Activated T-cell treated with anti-CD3 and anti-CD28 coated beads for 1 hour (primary cell): ENCODE measurements around the gene GRP.

ENCODE experiments used
- DNase-seq: peaks from one replicate; pipeline ENCODE4 v3.0.0-alpha.2; 2020; ENCODE audit warnings: low read depth

Gene GRP

DNA sequence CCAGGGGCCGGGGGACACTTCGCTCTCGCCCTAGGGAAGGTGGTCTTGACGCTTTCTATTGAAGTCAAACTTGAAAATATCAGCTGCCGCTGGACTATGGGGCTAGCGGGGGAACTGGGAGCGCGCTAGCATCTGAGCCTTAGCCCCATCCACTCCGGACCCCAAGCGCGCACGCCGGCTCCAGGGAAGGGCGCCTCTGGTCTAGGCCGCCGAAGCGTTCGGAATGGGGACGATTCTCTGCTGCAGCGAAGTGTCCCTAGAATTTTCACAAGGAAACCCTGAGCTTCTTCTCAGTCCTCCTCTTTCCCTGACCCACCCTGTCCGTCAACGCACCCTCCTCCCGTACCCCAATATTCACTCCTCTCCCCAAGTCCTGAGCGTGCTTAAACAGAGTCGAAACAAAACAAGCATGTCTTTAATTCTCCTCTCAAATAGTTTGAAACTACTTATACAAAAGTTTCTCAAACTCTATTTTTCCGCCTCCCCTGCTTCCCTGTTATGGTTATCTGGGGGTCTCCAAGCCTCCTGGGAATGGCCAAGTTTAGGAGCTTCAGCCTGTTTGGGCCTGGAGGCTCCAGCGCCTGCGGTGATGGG is 48.3 kb downstream of the GRP start:
- no peak for DNase-seq

DNA sequence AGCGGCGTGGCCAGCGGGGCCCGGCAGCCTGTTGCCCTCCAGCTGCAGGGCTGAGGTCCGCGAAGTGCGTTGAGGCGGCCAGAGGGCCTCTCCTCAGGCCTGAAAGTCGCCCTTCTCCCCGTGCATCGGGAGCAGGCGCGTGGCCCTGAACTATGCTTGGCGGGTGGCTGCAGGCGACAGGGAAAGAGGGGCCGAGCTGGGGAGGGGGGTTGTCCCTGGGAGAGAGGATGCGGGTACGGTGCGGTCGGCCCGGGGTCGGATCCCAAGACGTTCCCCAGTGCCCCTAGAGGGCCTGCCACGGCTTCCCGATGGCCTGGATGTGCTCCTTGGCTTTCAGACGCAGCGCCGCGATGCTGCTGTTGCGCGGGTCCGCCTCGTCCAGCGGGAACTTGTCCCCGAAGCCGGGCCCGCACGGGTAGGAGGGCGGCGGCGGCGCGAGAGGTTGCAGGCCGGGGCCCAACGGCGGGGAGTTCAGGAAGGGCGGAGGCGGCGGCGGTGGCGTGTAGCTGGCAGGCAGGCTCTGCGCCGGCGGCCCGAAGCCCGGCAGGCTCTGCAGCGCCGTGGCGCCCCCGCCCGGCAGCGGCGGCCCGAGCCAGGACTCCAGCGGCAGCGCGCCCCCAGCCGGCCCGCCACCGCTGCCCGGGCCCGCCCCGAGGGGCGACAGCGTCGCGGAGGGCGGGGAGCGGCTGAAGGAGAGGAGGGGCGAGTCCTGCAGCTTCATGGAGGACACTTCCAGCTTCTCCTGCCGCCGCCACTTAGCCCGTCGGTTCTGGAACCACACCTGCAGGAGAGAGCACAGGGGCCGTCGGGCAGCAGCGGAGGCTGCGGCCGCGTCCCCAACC is 49.0 kb downstream of the GRP start:
- no peak for DNase-seq

GRCh38 chr18:59269563-59270119 is 49.7 kb downstream of the GRP start:
- DNase-seq: no peak

DNA sequence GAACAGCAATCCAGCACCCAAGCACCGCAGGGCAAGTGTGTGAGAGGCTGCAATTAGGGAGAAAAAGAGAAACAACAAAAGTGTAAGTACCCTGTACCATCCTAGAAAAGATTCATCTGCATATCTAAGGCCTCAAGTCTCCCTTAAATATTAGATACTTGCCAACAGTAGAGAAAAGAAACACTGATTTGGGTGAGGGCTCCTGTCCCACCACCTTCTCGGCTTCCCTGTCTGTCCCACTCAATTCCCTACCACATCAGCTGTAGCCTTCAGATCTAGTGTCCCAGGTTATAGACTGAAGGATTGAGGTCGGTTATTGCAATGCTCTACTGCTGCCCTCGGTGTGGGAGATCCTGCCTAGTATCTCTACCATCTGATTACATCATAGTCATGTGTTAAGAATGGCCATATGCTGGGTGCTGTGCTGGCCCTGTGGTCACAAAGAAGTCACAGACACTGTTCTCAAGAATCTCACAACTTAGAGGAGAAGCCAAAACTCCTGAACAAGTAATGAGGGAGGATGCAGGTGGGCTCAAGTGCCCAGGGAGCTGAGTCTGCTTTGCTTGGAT is 50.8 kb downstream of the GRP start:
- DNase-seq: no peak

DNA sequence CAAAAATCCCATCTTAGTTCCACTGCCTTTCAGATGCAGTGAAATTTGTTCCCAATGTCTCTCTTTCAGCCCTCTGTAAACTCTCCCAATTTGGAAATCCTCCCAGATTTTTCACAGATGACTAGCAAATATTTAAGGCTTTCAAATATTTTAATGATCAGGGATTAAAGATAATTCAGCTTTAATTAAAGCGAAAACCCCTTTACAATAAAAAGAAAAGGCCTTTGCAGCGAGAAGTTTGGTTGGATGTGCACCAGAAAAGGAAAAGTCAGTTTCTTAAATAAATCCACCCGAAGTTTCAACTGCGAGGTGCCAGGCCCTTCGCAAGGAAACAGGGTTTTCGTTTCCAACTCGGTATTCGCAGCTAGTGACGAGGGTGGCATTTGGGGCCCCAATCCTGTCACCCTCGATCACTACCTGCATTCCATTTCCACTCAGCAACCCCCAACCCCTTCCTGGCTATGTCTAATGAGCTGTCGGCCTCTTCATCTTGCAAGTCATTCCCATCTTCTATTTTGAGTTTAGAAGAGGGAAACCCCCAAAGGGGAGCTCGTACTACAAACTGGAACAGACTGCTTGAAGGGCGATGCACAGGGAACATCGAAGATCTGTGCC is 51.8 kb downstream of the GRP start:
- DNase-seq: no peak

- DNase-seq: no peak
Observed at GRCh38 chr18:59272221-59272888, 52.4 kb downstream of the GRP start.

GRCh38 chr18:59272891-59273758 is 53.2 kb downstream of the GRP start, which contains the start of gene RAX:
Gene RAX, minus strand, starts transcription at chr18:59273454. Its CDS starts 248 bp downstream, at chr18:59273206.
- no peak for DNase-seq

- DNase-seq: no peak
Observed at GRCh38 chr18:59273759-59274532, 54.0 kb downstream of the GRP start.

DNA sequence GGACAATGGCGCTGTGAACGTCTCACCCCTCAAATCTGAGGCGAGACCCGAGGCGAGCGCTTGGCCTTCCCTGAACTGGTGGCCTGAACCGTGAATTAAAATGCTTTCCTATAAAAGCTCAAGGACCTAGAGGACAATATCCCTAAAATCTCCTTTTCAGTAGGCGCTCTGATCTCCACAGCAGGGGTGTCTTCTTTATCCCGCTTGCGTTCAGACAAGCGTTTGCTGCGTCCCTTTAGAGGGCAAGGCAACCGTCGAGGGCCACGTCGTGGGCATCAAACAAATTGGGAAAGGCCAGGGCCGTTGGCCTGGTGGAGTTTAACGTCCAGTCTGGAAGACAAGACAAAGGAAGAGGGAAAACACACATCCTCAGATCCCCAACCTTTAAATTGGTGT is 54.6 kb downstream of the GRP start:
- DNase-seq: no peak

GRCh38 chr18:59275406-59275949 is 55.5 kb downstream of the GRP start:
- no peak for DNase-seq

DNA sequence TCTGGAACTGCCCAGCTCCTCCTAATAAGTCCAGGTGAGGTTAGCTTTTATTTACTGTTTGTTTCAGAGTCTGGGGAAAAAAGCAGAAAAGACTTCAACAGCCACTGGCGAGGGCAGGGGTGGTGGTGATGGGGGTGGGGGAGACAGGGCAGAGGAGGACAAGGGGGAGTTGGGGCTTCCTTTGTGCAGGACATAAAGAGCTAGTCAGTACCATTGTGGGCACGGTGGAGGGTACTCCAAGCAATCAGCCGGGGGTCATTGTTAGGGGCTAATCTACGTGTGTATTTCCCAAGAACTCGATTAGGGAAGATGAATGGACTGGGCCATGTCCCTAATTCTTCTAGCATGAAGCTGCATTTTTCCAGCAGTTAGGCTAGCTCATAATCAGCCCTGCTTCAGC is 56.1 kb downstream of the GRP start:
- no peak for DNase-seq

GRCh38 chr18:59278793-59279192 is 58.8 kb downstream of the GRP start:
- no peak for DNase-seq

DNA sequence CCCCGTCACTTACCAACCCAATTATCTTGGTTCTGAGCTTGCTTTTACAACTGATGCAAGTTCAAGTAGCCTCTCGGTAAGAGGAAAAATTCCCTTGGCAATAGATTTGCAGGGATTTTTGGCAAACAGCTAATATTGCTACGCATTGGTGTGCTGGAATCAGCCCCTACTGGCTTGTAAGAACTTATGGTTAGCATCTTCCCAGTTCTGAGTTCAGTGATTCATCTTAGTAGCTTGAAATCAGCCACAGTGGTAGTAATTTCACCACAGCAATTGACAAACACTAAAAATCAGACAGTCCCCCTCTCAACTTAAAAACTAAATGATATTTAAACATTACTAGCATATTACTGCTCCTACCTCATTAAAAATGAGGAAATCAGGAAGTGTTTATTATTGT is 59.2 kb downstream of the GRP start:
- no peak for DNase-seq

- DNase-seq: no peak
Observed at GRCh38 chr18:59279722-59280121, 59.8 kb downstream of the GRP start.
